ENCODE results near the gene GTSE1. TPM values are rescaled to one million over a fixed set of nuclear protein-coding genes. Genes with fewer than 3 reads are reported as not detected.

The GTSE1 gene
- total and polyA plus RNA-seq, 2 donors (not counting 1 experiment from before 2014, with no cell fraction given) = 0.17 to 0.39 TPM

DNA sequence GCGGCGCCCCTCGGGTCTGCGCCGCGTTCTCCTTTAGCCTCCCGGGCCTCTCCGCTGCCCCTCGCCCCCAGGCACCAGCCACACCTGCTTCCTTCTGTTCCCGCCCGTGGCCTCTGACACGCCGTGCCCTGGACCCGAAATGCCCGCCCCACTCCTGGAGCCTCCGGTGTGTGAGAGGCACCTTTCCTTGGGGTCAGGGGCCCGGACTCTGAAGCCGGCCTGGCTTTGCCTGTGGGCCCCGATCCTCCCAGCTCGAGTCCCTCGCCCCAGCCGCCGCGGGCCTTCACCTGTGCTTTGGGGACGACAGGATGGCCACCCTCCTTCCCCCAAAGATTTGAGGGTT lies 45.9 kb upstream of the GTSE1 start:
- Mint-ChIP-seq H3K4me1 (peaks cover 18% of the 10 kb centered on the region), H3K27me3 (no peaks in the 10 kb centered on the region), H3K9me3 (ENCODE audit: insufficient read depth) (no peaks in the 10 kb centered on the region), H3K4me3 (peak overlapping the region; percentile 87), H3K27ac (peak overlapping the region; percentile 80)
- intact Hi-C loops (cut with micrococcal nuclease) = loop anchor here (1.0 to 2.0 kb wide), 4 partner anchors 17 to 99 kb away; partner anchors contain the start of gene GTSE1
- ATAC-seq (ENCODE audit: low read depth) (no peak), DNase-seq (no peak)
- Histone ChIP-seq H4K20me1 (ENCODE audit: control insufficient read depth, insufficient read depth, low read length, poor library complexity, severe bottlenecking) (no peaks in the 10 kb centered on the region), H3K4me1 (ENCODE audit: control insufficient read depth in 2 of 2, insufficient read depth in 2 of 2, low read length in 2 of 2) (peaks cover 14% of the 10 kb centered on the region in 2 donors), H3K4me2 (replicated peaks; ENCODE audit: low read depth, low read length, poor library complexity, severe bottlenecking) (peak overlapping the region; percentile 84), H3K9me3 (ENCODE audit: control extremely low read depth in 1 of 3, control insufficient read depth in 2 of 3, insufficient read depth in 1 of 3, low read length in 2 of 3) (peaks cover 0 to 2% (median 0%) of the 10 kb centered on the region in 3 donors), H3K27ac (ENCODE audit: low read length in 2 of 2) (peak overlapping the region; percentile 5 to 75), H3K36me3 (replicated peaks in 1 of 2; ENCODE audit: control extremely low read depth in 1 of 2, control insufficient read depth in 1 of 2, extremely low read depth in 1 of 2, insufficient read depth in 2 of 2, low read length in 1 of 2) (no peaks in the 10 kb centered on the region), H3K4me3 (ENCODE audit: control extremely low read depth in 1 of 5, extremely low read depth in 1 of 5, insufficient read depth in 1 of 5, low read depth in 2 of 5, low read length in 4 of 5) (peak overlapping the region in 4 of 5 experiments; percentile 72 to 85 (median 82)), H2AFZ (ENCODE audit: insufficient read depth, low read depth, low read length, poor library complexity, severe bottlenecking) (peak overlapping the region; percentile 85), H3K27me3 (replicated peaks in 1 of 4; ENCODE audit: control extremely low read depth in 1 of 4, control insufficient read depth in 3 of 4, insufficient read depth in 4 of 4, low read length in 3 of 4) (no peaks in the 10 kb centered on the region), H3K79me2 (ENCODE audit: control insufficient read depth, insufficient read depth, low read length) (peaks cover 16% of the 10 kb centered on the region), H3K9ac (ENCODE audit: low read length) (peak overlapping the region; percentile 75)
- ChIA-PET POLR2A (interaction anchor here (0.6 to 1.5 kb wide), 4 partner anchors 18 to 361 kb away, joined by 3 to 11 read pairs (median 7); partner anchors contain the start of genes GTSE1 and TTC38), CTCF (interaction anchor here (1.1 kb wide), 1 partner anchor 125 kb away, joined by 3 read pairs; no protein-coding TSS in a partner anchor)
- TF ChIP-seq EZH2 (IDR thresholded peaks at IDR 0.05; ENCODE audit: borderline replicate concordance, insufficient read depth, low read depth, low read length, poor library complexity, severe bottlenecking) (no peak), CTCF (IDR thresholded peaks at IDR 0.05) (no peak)
- WGBS (ENCODE audit: insufficient coverage) = 21% methylated on average over 25 of the region's 25 CpGs

- TF ChIP-seq EZH2 (IDR thresholded peaks at IDR 0.05; ENCODE audit: borderline replicate concordance, insufficient read depth, low read depth, low read length, poor library complexity, severe bottlenecking) (no peak), CTCF (IDR thresholded peaks at IDR 0.05) (no peak)
- Mint-ChIP-seq H3K4me1 (peaks cover 18% of the 10 kb centered on the region), H3K27me3 (no peaks in the 10 kb centered on the region), H3K9me3 (ENCODE audit: insufficient read depth) (no peaks in the 10 kb centered on the region), H3K4me3 (peak overlapping the region; percentile 87), H3K27ac (peak overlapping the region; percentile 80)
- Histone ChIP-seq H4K20me1 (ENCODE audit: control insufficient read depth, insufficient read depth, low read length, poor library complexity, severe bottlenecking) (no peaks in the 10 kb centered on the region), H3K79me2 (ENCODE audit: control insufficient read depth, insufficient read depth, low read length) (peaks cover 16% of the 10 kb centered on the region), H3K27me3 (replicated peaks in 1 of 4; ENCODE audit: control extremely low read depth in 1 of 4, control insufficient read depth in 3 of 4, insufficient read depth in 4 of 4, low read length in 3 of 4) (no peaks in the 10 kb centered on the region), H3K4me3 (ENCODE audit: control extremely low read depth in 1 of 5, extremely low read depth in 1 of 5, insufficient read depth in 1 of 5, low read depth in 2 of 5, low read length in 4 of 5) (peak overlapping the region in 4 of 5 experiments; percentile 72 to 85 (median 82)), H3K36me3 (replicated peaks in 1 of 2; ENCODE audit: control extremely low read depth in 1 of 2, control insufficient read depth in 1 of 2, extremely low read depth in 1 of 2, insufficient read depth in 2 of 2, low read length in 1 of 2) (no peaks in the 10 kb centered on the region), H2AFZ (ENCODE audit: insufficient read depth, low read depth, low read length, poor library complexity, severe bottlenecking) (peak overlapping the region; percentile 85), H3K4me1 (ENCODE audit: control insufficient read depth in 2 of 2, insufficient read depth in 2 of 2, low read length in 2 of 2) (peaks cover 14% of the 10 kb centered on the region in 2 donors), H3K4me2 (replicated peaks; ENCODE audit: low read depth, low read length, poor library complexity, severe bottlenecking) (peak overlapping the region; percentile 84), H3K9me3 (ENCODE audit: control extremely low read depth in 1 of 3, control insufficient read depth in 2 of 3, insufficient read depth in 1 of 3, low read length in 2 of 3) (peaks cover 0 to 2% (median 0%) of the 10 kb centered on the region in 3 donors), H3K9ac (ENCODE audit: low read length) (peak overlapping the region; percentile 75), H3K27ac (ENCODE audit: low read length in 2 of 2) (no peak overlapping the region)
- intact Hi-C loops (cut with micrococcal nuclease) = loop anchor here (2.0 kb wide), 1 partner anchor 38 kb away; no protein-coding TSS in a partner anchor
- ChIA-PET POLR2A (interaction anchor here (0.6 to 0.8 kb wide), 3 partner anchors 45 to 517 kb away, joined by 3 to 4 read pairs (median 3); no protein-coding TSS in a partner anchor), CTCF (no interaction called here)
- DNase-seq (no peak), ATAC-seq (ENCODE audit: low read depth) (no peak)
- 100% methylated on average over 3 of the region's 7 CpGs for WGBS (ENCODE audit: insufficient coverage)
These were observed 45.4 kb upstream of the GTSE1 start for GRCh38 chr22:46251266-46251665.

Measured in B cell (primary cell).